Right forelimb (tissue), 1 donor: ENCODE measurements around the gene RBMY1A1.
"Not testable (repeated sequence)": the region's sequence is repeated elsewhere in the genome, so short reads cannot be mapped to it uniquely, and the experiment has no call there.

Experiments
- DNase-seq: peaks from one replicate; pipeline ENCODE4 v3.0.0-alpha.2; 2018

Gene RBMY1A1

DNA sequence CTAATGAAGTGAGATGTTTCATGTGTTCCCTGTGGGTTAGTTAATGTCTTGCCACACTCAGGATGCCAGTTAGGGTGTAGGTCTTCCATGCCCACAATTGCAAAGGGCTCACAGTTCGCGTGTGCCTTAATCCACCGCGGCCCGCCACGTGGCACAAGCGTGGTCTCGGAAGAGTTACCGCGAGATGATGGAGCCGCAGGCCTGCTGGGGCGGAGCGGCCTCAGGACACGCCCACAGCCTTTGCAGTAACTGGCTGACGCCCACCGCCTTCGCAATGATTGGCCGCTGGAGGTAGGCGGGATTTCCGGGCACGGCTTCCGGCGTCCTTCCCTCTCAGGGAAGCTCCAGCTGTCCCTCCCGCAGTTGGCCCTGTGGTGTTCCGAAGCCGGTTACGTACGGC lies at the start of gene RBMY1A1:
RBMY1A1 (plus strand) TSS at position 301 of the 400 bp plus-strand sequence. CDS start 2,013 bp downstream, outside the sequence.
- DNase-seq, result not testable (repeated sequence)

DNA sequence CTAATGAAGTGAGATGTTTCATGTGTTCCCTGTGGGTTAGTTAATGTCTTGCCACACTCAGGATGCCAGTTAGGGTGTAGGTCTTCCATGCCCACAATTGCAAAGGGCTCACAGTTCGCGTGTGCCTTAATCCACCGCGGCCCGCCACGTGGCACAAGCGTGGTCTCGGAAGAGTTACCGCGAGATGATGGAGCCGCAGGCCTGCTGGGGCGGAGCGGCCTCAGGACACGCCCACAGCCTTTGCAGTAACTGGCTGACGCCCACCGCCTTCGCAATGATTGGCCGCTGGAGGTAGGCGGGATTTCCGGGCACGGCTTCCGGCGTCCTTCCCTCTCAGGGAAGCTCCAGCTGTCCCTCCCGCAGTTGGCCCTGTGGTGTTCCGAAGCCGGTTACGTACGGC lies 23.6 kb upstream of the RBMY1A1 start, which contains the start of gene RBMY1B:
RBMY1B (plus strand) TSS at position 301 of the 400 bp plus-strand sequence. CDS start 2,013 bp downstream, outside the sequence.
- DNase-seq, result not testable (repeated sequence)

- DNase-seq, result not testable (repeated sequence)
These were observed 24.8 kb downstream of the RBMY1A1 start for GRCh38 chrY:21559316-21559984.

GRCh38 chrY:21585449-21585848 lies 50.8 kb downstream of the RBMY1A1 start:
- no peak for DNase-seq

DNA sequence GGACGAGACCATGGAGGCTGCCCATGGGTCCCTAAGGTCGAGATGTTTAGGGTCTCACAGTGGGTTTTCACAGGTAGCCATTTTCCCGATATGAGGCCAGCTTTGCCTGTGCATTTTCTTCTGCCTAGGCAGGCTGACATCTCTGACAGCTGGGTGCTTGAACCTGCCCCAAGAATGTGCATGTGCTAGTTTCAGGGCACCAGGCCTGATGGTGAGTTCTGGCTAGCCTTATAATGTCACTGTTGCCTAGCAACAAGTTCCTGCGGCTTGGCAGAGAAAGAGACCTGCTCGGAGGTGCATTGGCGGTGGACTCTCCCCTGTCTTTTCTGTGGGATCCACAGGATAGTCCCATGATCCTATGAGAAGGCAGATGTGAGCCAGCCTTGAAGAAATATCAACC lies 51.8 kb downstream of the RBMY1A1 start:
- not testable (repeated sequence) for DNase-seq

DNA sequence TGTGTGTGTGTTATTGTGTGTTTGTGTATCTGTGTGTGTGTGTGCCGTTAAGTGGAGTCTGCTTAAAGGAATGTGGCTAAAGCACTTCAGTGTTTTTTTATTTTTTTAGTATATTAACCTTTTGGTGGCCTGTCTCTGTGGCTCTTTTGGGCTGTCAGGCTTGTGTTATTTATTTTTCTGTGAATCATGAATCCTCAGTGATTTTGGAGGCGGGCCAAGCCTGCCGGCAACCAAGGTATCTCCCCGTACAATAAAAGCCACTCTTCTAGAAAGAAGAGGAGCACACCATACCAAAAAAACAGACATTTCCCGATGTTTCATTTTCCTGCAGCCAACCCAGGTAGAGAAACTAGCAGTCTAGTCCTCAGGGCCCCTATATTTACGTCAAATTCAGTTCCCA lies 57.4 kb downstream of the RBMY1A1 start:
- no peak for DNase-seq

- not testable (repeated sequence) for DNase-seq
These were observed 61.6 kb downstream of the RBMY1A1 start for GRCh38 chrY:21596287-21596686.
